ENCODE results near the gene NDUFAF4. TPM values are rescaled to one million over a fixed set of nuclear protein-coding genes. Genes with fewer than 3 reads are reported as not detected.

NDUFAF4 gene
- total RNA-seq, 4 donors from 2014 or later: 14.5 to 39.4 (median 27.4) TPM

DNA sequence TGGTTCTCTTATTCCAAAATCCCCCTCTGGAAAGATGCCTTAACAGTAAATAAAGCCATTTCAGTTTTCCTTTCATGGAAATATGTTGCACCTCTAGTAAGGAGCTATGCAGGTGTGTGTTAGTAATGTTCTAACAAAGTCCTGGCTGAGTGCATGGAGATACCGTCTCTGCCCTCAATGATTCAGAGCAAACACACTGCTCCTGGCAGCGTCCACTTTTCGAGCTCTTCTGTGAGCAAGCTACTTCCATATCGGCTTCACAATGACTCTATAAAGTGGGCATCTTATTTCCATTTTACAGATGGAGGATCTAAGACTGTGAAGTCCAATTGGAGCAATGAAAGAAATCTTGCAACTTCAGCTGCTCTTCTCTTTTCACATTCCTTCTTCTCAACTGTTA is 30.0 kb upstream of the NDUFAF4 start:
- Histone ChIP-seq H3K27ac (no peak overlapping the region), H3K4me3 (no peak overlapping the region), H3K36me3 (no peaks in the 10 kb centered on the region), H3K4me1 (peaks cover 0 to 16% (median 4%) of the 10 kb centered on the region in 3 donors), H3K9me3 (no peaks in the 10 kb centered on the region), H3K27me3 (peaks cover 4% of the 10 kb centered on the region)
- TF ChIP-seq POLR2A (IDR thresholded peaks at IDR 0.05): no peak
- TF ChIP-seq EP300 (IDR thresholded peaks at IDR 0.05): no peak
- TF ChIP-seq, protein P1, sequence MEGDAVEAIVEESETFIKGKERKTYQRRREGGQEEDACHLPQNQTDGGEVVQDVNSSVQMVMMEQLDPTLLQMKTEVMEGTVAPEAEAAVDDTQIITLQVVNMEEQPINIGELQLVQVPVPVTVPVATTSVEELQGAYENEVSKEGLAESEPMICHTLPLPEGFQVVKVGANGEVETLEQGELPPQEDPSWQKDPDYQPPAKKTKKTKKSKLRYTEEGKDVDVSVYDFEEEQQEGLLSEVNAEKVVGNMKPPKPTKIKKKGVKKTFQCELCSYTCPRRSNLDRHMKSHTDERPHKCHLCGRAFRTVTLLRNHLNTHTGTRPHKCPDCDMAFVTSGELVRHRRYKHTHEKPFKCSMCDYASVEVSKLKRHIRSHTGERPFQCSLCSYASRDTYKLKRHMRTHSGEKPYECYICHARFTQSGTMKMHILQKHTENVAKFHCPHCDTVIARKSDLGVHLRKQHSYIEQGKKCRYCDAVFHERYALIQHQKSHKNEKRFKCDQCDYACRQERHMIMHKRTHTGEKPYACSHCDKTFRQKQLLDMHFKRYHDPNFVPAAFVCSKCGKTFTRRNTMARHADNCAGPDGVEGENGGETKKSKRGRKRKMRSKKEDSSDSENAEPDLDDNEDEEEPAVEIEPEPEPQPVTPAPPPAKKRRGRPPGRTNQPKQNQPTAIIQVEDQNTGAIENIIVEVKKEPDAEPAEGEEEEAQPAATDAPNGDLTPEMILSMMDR (IDR thresholded peaks at IDR 0.05): no peak
- no peak for TF ChIP-seq POLR2AphosphoS5 (IDR thresholded peaks at IDR 0.05)
- WGBS, 2 donors (ENCODE audit: low coverage in 1 of 2): 83 to 93% methylated on average over 2 to 4 of the region's 4 CpGs
- no peak for ATAC-seq

DNA sequence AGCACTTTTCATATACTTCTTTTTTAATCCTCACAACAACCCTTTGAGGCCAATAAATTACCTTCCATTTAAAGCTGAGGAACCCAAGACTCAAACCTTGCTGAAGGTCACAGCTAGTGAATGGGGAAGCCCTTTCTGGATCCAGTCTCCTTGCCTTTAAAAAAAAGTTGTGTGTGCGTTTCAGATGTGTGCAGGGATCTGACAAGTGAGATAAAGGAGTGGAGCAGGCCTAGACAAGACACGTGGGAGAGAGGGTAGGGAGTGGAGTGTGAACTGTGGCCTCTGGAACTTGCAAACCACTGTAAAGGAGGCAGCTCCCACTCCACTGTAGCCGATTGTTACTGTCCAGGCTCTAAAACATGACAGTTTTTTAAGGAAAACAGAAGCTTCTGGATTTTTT is 28.7 kb upstream of the NDUFAF4 start:
- H3K4me1 ChIP-seq: peaks cover 0 to 16% (median 4%) of the 10 kb centered on the region in 3 donors
- H3K27me3 ChIP-seq: peaks cover 4% of the 10 kb centered on the region
- no peaks in the 10 kb centered on the region for H3K9me3 ChIP-seq
- no peak overlapping the region for H3K27ac ChIP-seq
- WGBS, 2 donors (ENCODE audit: low coverage in 1 of 2): 23% methylated on average over 3 of the region's 3 CpGs; no CpG with 5 or more reads in 1 of the 2 donors
- no peaks in the 10 kb centered on the region for H3K36me3 ChIP-seq
- H3K4me3 ChIP-seq: no peak overlapping the region
- TF ChIP-seq POLR2AphosphoS5 (IDR thresholded peaks at IDR 0.05) (no peak), POLR2A (IDR thresholded peaks at IDR 0.05) (no peak), EP300 (IDR thresholded peaks at IDR 0.05) (no peak)
- no peak for ATAC-seq

DNA sequence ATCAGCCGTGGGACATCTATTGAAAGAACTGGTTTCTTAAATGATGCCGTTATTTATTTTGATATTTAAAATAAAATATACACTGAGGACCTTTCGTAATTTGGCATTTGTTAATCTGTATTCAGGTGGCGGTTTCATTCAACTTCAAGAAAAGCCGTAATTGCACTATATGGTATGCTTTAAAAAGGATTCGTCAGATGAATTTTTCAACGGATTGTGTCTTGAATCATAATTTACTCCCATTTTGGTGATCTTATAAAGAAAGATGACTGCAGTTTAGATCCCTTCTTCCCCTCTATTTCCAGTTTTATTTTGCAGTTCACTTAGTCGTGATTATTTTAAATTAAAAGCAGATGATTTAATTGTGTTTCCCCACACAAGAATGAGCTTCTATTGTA is 27.6 kb upstream of the NDUFAF4 start:
- Histone ChIP-seq H3K4me1 (peaks cover 0 to 16% (median 4%) of the 10 kb centered on the region in 3 donors), H3K27me3 (no peaks in the 10 kb centered on the region), H3K9me3 (no peaks in the 10 kb centered on the region), H3K27ac (peak overlapping the region in 2 of 4 donors; percentile 79 to 81), H3K4me3 (peak overlapping the region; percentile 68), H3K36me3 (no peaks in the 10 kb centered on the region)
- TF ChIP-seq POLR2AphosphoS5 (IDR thresholded peaks at IDR 0.05) (no peak), EP300 (IDR thresholded peaks at IDR 0.05) (no peak), POLR2A (IDR thresholded peaks at IDR 0.05) (no peak)
- TF ChIP-seq, protein P1 (IDR thresholded peaks at IDR 0.05): no peak
- no peak for ATAC-seq
- 15 to 25% methylated on average over 6 to 8 of the region's 8 CpGs for WGBS, 2 donors (ENCODE audit: low coverage in 1 of 2)

DNA sequence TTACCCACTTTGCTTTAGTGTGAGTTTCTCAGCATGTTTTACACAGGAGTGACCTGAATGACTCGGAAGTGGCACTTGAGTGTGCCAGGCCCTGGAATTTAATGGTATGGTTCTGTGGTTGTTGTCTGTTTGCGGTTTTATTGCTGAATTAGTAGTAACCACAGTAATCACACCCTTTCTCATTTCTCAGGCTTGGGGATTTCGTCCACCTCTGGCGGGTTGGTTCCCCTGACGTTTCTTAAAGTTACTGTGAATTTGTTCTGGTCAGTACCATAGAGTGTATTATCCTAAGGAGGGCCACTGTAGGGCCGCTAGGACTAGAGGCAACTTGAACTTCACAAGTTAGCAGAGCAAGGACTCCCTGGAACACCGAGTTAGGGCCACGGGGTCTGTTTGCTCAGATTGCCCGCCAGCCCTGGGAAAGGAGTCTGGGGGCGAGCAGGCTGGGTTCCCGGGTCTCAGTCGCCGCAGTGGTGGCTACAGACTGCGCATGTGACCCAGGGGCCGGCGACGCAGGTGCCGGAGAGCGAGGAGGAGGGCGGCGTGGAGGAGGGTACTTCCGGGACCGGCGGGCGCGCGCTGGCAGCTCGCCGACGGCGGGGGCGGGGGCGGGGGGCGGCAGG is 26.3 kb upstream of the NDUFAF4 start:
- Histone ChIP-seq H3K36me3 (no peaks in the 10 kb centered on the region), H3K4me1 (peaks cover 0 to 16% (median 4%) of the 10 kb centered on the region in 3 donors), H3K9me3 (no peaks in the 10 kb centered on the region), H3K27ac (peak overlapping the region; percentile 20 to 88 (median 80)), H3K27me3 (no peaks in the 10 kb centered on the region), H3K4me3 (peak overlapping the region; percentile 68)
- WGBS, 2 donors (ENCODE audit: low coverage in 1 of 2): 33 to 79% methylated on average over 2 to 4 of the region's 34 CpGs
- peak; percentile 51 for ATAC-seq
- no peak for TF ChIP-seq POLR2AphosphoS5 (IDR thresholded peaks at IDR 0.05)
- TF ChIP-seq, protein P1 (IDR thresholded peaks at IDR 0.05): peak in 1 of 4 experiments; percentile 10
- peak in 1 of 2 donors; percentile 10 for TF ChIP-seq POLR2A (IDR thresholded peaks at IDR 0.05)

- Histone ChIP-seq H3K4me1 (peaks cover 0 to 16% (median 4%) of the 10 kb centered on the region in 3 donors), H3K36me3 (no peaks in the 10 kb centered on the region), H3K9me3 (no peaks in the 10 kb centered on the region), H3K27me3 (no peaks in the 10 kb centered on the region), H3K4me3 (no peak overlapping the region), H3K27ac (peak overlapping the region in 3 of 4 donors; percentile 79 to 88 (median 81))
- no peak for ATAC-seq
- TF ChIP-seq POLR2AphosphoS5 (IDR thresholded peaks at IDR 0.05) (no peak), EP300 (IDR thresholded peaks at IDR 0.05) (no peak), POLR2A (IDR thresholded peaks at IDR 0.05) (no peak)
- TF ChIP-seq, protein P1 (IDR thresholded peaks at IDR 0.05): no peak
- WGBS, 2 donors (ENCODE audit: low coverage in 1 of 2): 58 to 80% methylated on average over 1 to 3 of the region's 3 CpGs
Observed at GRCh38 chr6:96923400-96923799, 25.7 kb upstream of the NDUFAF4 start.

Data from gastroesophageal sphincter (tissue), 4 donors.